ENCODE data around the gene TOMM6.
"Not testable (repeated sequence)": the region's sequence is repeated elsewhere in the genome, so short reads cannot be mapped to it uniquely, and the experiment has no call there.

TOMM6 gene

GRCh38 chr6:41801380-41801779 is 13.9 kb downstream of the TOMM6 start:
- no peaks in the 10 kb centered on the region for H3K79me2 ChIP-seq (ENCODE audit: insufficient read depth, low read length)
- peaks cover 7% of the 10 kb centered on the region; the same call in 1 of the 2 replicates for H3K36me3 ChIP-seq (ENCODE audit: low read length)
- H3K9ac ChIP-seq (ENCODE audit: low read length): no peak overlapping the region
- H3K9me2 ChIP-seq (replicated peaks; ENCODE audit: insufficient read depth, low read length): no peaks in the 10 kb centered on the region
- TF ChIP-seq CTCF (IDR thresholded peaks at IDR 0.05; ENCODE audit: insufficient read depth, low read length, poor library complexity, severe bottlenecking): peak; percentile 35
- no peak for TF ChIP-seq EZH2phosphoT487 (conservative IDR thresholded peaks at IDR 0.05; ENCODE audit: low read length)
- H3K27ac ChIP-seq (ENCODE audit: low read depth, low read length): no peak overlapping the region
- peaks cover 7% of the 10 kb centered on the region; the same call in 1 of the 2 replicates for H3F3A ChIP-seq (ENCODE audit: insufficient read depth)
- H3K27me3 ChIP-seq (ENCODE audit: low read length): no peaks in the 10 kb centered on the region
- no peaks in the 10 kb centered on the region for H4K20me1 ChIP-seq (ENCODE audit: low read depth, low read length)
- no peak overlapping the region for H3K4me3 ChIP-seq (ENCODE audit: insufficient read depth, low read length, poor library complexity, severe bottlenecking)
- H2AFZ ChIP-seq (ENCODE audit: low read depth, low read length, severe bottlenecking): no peak overlapping the region
- no peak overlapping the region for H3K4me2 ChIP-seq (ENCODE audit: low read depth, low read length, poor library complexity, severe bottlenecking)
- no peaks in the 10 kb centered on the region for H3K9me3 ChIP-seq (ENCODE audit: insufficient read depth, low read length)

- Histone ChIP-seq H3K27ac (ENCODE audit: low read depth, low read length) (no peak overlapping the region), H3K9me3 (ENCODE audit: insufficient read depth, low read length) (no peaks in the 10 kb centered on the region), H2AFZ (ENCODE audit: low read depth, low read length, severe bottlenecking) (no peak overlapping the region), H3F3A (ENCODE audit: insufficient read depth) (peaks cover 9% of the 10 kb centered on the region; the same call in 1 of the 2 replicates), H4K20me1 (ENCODE audit: low read depth, low read length) (no peaks in the 10 kb centered on the region), H3K27me3 (ENCODE audit: low read length) (no peaks in the 10 kb centered on the region), H3K4me3 (ENCODE audit: insufficient read depth, low read length, poor library complexity, severe bottlenecking) (no peak overlapping the region), H3K4me2 (ENCODE audit: low read depth, low read length, poor library complexity, severe bottlenecking) (no peak overlapping the region), H3K9ac (ENCODE audit: low read length) (no peak overlapping the region), H3K9me2 (replicated peaks; ENCODE audit: insufficient read depth, low read length) (no peaks in the 10 kb centered on the region), H3K36me3 (ENCODE audit: low read length) (peaks cover 7% of the 10 kb centered on the region; the same call in 1 of the 2 replicates), H3K79me2 (ENCODE audit: insufficient read depth, low read length) (no peaks in the 10 kb centered on the region)
- TF ChIP-seq EZH2phosphoT487 (conservative IDR thresholded peaks at IDR 0.05; ENCODE audit: low read length) (no peak), CTCF (IDR thresholded peaks at IDR 0.05; ENCODE audit: insufficient read depth, low read length, poor library complexity, severe bottlenecking) (no peak)
Observed at GRCh38 chr6:41805830-41806774, 18.6 kb downstream of the TOMM6 start.

GRCh38 chr6:41811095-41811494 is 23.6 kb downstream of the TOMM6 start:
- no peak overlapping the region for H3K4me2 ChIP-seq (ENCODE audit: low read depth, low read length, poor library complexity, severe bottlenecking)
- H3K36me3 ChIP-seq (ENCODE audit: low read length): no peaks in the 10 kb centered on the region
- TF ChIP-seq CTCF (IDR thresholded peaks at IDR 0.05; ENCODE audit: insufficient read depth, low read length, poor library complexity, severe bottlenecking): no peak
- H3K79me2 ChIP-seq (ENCODE audit: insufficient read depth, low read length): no peaks in the 10 kb centered on the region
- H3K9me2 ChIP-seq (replicated peaks; ENCODE audit: insufficient read depth, low read length): no peaks in the 10 kb centered on the region
- no peak overlapping the region for H2AFZ ChIP-seq (ENCODE audit: low read depth, low read length, severe bottlenecking)
- no peaks in the 10 kb centered on the region for H4K20me1 ChIP-seq (ENCODE audit: low read depth, low read length)
- H3K9ac ChIP-seq (ENCODE audit: low read length): no peak overlapping the region
- no peaks in the 10 kb centered on the region for H3K9me3 ChIP-seq (ENCODE audit: insufficient read depth, low read length)
- no peaks in the 10 kb centered on the region for H3K27me3 ChIP-seq (ENCODE audit: low read length)
- no peak overlapping the region for H3K4me3 ChIP-seq (ENCODE audit: insufficient read depth, low read length, poor library complexity, severe bottlenecking)
- H3F3A ChIP-seq (ENCODE audit: insufficient read depth): peaks cover 5% of the 10 kb centered on the region; the same call in 1 of the 2 replicates
- H3K27ac ChIP-seq (ENCODE audit: low read depth, low read length): no peak overlapping the region

- not testable (repeated sequence) for H3K9me3 ChIP-seq (ENCODE audit: insufficient read depth, low read length); H3K4me3 ChIP-seq (ENCODE audit: insufficient read depth, low read length, poor library complexity, severe bottlenecking); H4K20me1 ChIP-seq (ENCODE audit: low read depth, low read length); H3K27ac ChIP-seq (ENCODE audit: low read depth, low read length); H2AFZ ChIP-seq (ENCODE audit: low read depth, low read length, severe bottlenecking); H3K27me3 ChIP-seq (ENCODE audit: low read length); H3K79me2 ChIP-seq (ENCODE audit: insufficient read depth, low read length); H3F3A ChIP-seq (ENCODE audit: insufficient read depth); H3K9me2 ChIP-seq (replicated peaks; ENCODE audit: insufficient read depth, low read length); H3K9ac ChIP-seq (ENCODE audit: low read length); H3K36me3 ChIP-seq (ENCODE audit: low read length); H3K4me2 ChIP-seq (ENCODE audit: low read depth, low read length, poor library complexity, severe bottlenecking)
Observed at GRCh38 chr6:41811946-41812345, 24.5 kb downstream of the TOMM6 start.

Data from SU-DHL-6 (cell line).